K562 (cell line): ENCODE measurements around the gene ADGRA1. TPM values are rescaled to one million over a fixed set of nuclear protein-coding genes. Genes with fewer than 3 reads are reported as not detected.

ENCODE experiments used
- ATAC-seq: fragments of 200-7000 bp; cut with Tn5 transposase; 3 replicates; pipeline ENCODE4 v1.9.1; 2020; ENCODE audit warnings: moderate library complexity
- BruUV-seq: library from RNA; stranded (reverse); fragments of 400-500 nt; replicated peaks from 2 replicates; lab custom pipeline; 2021; lab: Mats Ljungman, UMichigan
- CTCF ChIA-PET: fragments of 300-600 bp; formaldehyde crosslinking; extraction: SDS; loops from one replicate; lab custom pipeline; 2021; ENCODE audit warnings: low intra/inter-chr PET ratio; lab: Yijun Ruan, JAX
- POLR2A ChIA-PET: fragments of 300-600, 350-650 bp; sonication (Branson Sonifier 250); formaldehyde crosslinking; extraction: SDS; loops from one replicate; lab custom pipeline; 2021; ENCODE audit warnings: antibody characterized with exemption, inconsistent platforms; lab: Yijun Ruan, JAX
- DNase-seq, 4 experiments: peaks; one replicate each; pipeline versions ENCODE4 v3.0.0 to v3.0.0-alpha.2; 2011 to 2018; ENCODE audit warnings: low spot score in 3 of 4, mixed read lengths in 3 of 4; ENCODE audit errors: extremely low read depth in 1 of 4
- FAIRE-seq: peaks from 2 replicates; lab custom pipeline; 2011; peaks lifted over from hg19 to GRCh38; lab: Jason Lieb, UNC
- H2AFZ ChIP-seq: 2 replicates; pipeline ENCODE4 v1.6.0; 2011; ENCODE audit warnings: low read depth, low read length, control low read depth, inconsistent platforms
- H3K27ac ChIP-seq: fragments of 200-600 bp; 3 replicates; pipeline ENCODE4 v1.8.0; 2011; ENCODE audit warnings: low read depth, mild to moderate bottlenecking, control low read depth, inconsistent platforms, low read length, moderate library complexity, mixed read lengths; ENCODE audit errors: extremely low read depth
- H3K27me3 ChIP-seq, 2 experiments: fragments of 300-600 bp in 1 of 2; 2 replicates in 1 of 2; 3 replicates in 1 of 2; pipeline versions ENCODE4 v1.6.0 to v1.8.0; 2011; ENCODE audit warnings: inconsistent platforms in 2 of 2, low read length in 2 of 2, mild to moderate bottlenecking in 1 of 2, mixed read lengths in 1 of 2, moderate library complexity in 1 of 2; ENCODE audit not compliant: control insufficient read depth in 2 of 2, insufficient read depth in 2 of 2
- H3K36me3 ChIP-seq: fragments of 300-600 bp; 3 replicates; pipeline ENCODE4 v1.8.0; 2011; ENCODE audit warnings: mild to moderate bottlenecking, low read length, inconsistent platforms; ENCODE audit not compliant: control insufficient read depth, insufficient read depth
- H3K4me1 ChIP-seq, 2 experiments: fragments of 200-600 bp in 1 of 2; replicated peaks in 1 of 2; 2 replicates in 1 of 2; 3 replicates in 1 of 2; pipeline versions ENCODE4 v1.5.1 to v1.8.0; 2011; ENCODE audit warnings: inconsistent platforms in 2 of 2, low read length in 2 of 2, mild to moderate bottlenecking in 1 of 2, mixed read lengths in 1 of 2, moderate library complexity in 1 of 2; ENCODE audit not compliant: control insufficient read depth in 2 of 2, insufficient read depth in 2 of 2
- H3K4me2 ChIP-seq: 2 replicates; pipeline ENCODE4 v1.6.1; 2011; ENCODE audit warnings: low read length, control low read depth, inconsistent platforms, mixed read lengths; ENCODE audit not compliant: insufficient read depth
- H3K4me3 ChIP-seq: fragments of 200-600 bp; sonication (generic), shearing (Covaris generic); 2 replicates; pipeline ENCODE4 v1.5.1; 2016; ENCODE audit warnings: control low read depth, inconsistent platforms
- H3K79me2 ChIP-seq: fragments of 200-600 bp; 3 replicates; pipeline ENCODE4 v1.8.0; 2011; ENCODE audit warnings: low read length, inconsistent platforms; ENCODE audit not compliant: control insufficient read depth, insufficient read depth
- H3K9ac ChIP-seq, 2 experiments: 2 replicates each; pipeline versions ENCODE4 v1.6.0 to v1.6.1; 2011; ENCODE audit warnings: low read depth in 2 of 2, low read length in 2 of 2, control low read depth in 1 of 2, inconsistent platforms in 1 of 2, mild to moderate bottlenecking in 1 of 2, mixed read lengths in 1 of 2; ENCODE audit not compliant: insufficient read depth in 1 of 2
- H3K9me1 ChIP-seq: one replicate; pipeline ENCODE4 v1.6.0; 2011; ENCODE audit warnings: inconsistent platforms, mild to moderate bottlenecking, low read length, moderate library complexity; ENCODE audit not compliant: control insufficient read depth, insufficient read depth
- H3K9me3 ChIP-seq: replicated peaks from 2 replicates; pipeline ENCODE4 v1.5.1; 2011; ENCODE audit warnings: low read depth, low read length, inconsistent platforms; ENCODE audit not compliant: control insufficient read depth, insufficient read depth
- H4K20me1 ChIP-seq: replicated peaks from 2 replicates; pipeline ENCODE4 v1.6.1; 2011; ENCODE audit warnings: low read length, inconsistent platforms, mixed read lengths; ENCODE audit not compliant: control insufficient read depth, insufficient read depth
- BCLAF1 ChIP-seq, 2 experiments: fragments of 450-650 bp in 1 of 2; IDR thresholded peaks; 2 replicates each; pipeline ENCODE4 v1.6.1; 2011 to 2017; ENCODE audit warnings: low read depth in 2 of 2, antibody characterized with exemption in 1 of 2, borderline replicate concordance in 1 of 2, low read length in 1 of 2, mild to moderate bottlenecking in 1 of 2, mixed read lengths in 1 of 2; ENCODE audit not compliant: control insufficient read depth in 1 of 2
- CBX2 ChIP-seq: fragments of 200-600 bp; sonication (generic); IDR thresholded peaks from one replicate; pipeline ENCODE4 v1.6.1; 2012; ENCODE audit warnings: mild to moderate bottlenecking, low read length, inconsistent platforms; ENCODE audit not compliant: insufficient read depth, poor library complexity, severe bottlenecking
- CTCFL ChIP-seq: IDR thresholded peaks from 2 replicates; pipeline ENCODE4 v1.6.1; 2011; ENCODE audit warnings: borderline replicate concordance, low read depth, mild to moderate bottlenecking, moderate library complexity, low read length; ENCODE audit not compliant: insufficient read depth, poor library complexity, severe bottlenecking
- HDAC1 ChIP-seq, 2 experiments: fragments of 450-650 bp; IDR thresholded peaks; 2 replicates each; pipeline ENCODE4 v1.6.1; 2016 to 2017; ENCODE audit warnings: inconsistent platforms in 1 of 2, mild to moderate bottlenecking in 1 of 2, moderate library complexity in 1 of 2
- HNRNPL ChIP-seq: fragments of 200-400 bp; formaldehyde crosslinking; IDR thresholded peaks from 2 replicates; pipeline ENCODE4 v1.6.1; 2017; ENCODE audit warnings: low read depth, mild to moderate bottlenecking, low read length
- ILK ChIP-seq: fragments of 450-650 bp; IDR thresholded peaks from 2 replicates; pipeline ENCODE4 v1.6.1; 2016; ENCODE audit warnings: missing genetic modification characterization, low read depth, mild to moderate bottlenecking, missing compliant biosample characterization, moderate library complexity, borderline replicate concordance
- KLF6 ChIP-seq: fragments of 250-450 bp; sonication (Bioruptor Pico); IDR thresholded peaks from 2 replicates; pipeline ENCODE4 v1.4.0; 2020; ENCODE audit warnings: mild to moderate bottlenecking, moderate library complexity, borderline replicate concordance
- L3MBTL2 ChIP-seq: fragments of 450-650 bp; IDR thresholded peaks from 2 replicates; pipeline ENCODE4 v1.6.1; 2016; ENCODE audit warnings: mild to moderate bottlenecking, moderate library complexity
- MEF2A ChIP-seq: IDR thresholded peaks from 2 replicates; pipeline ENCODE4 v1.6.1; 2011; ENCODE audit warnings: low read depth, mild to moderate bottlenecking, low read length, moderate library complexity; ENCODE audit not compliant: control insufficient read depth
- RNF219 ChIP-seq: fragments of 250-450 bp; sonication (Bioruptor Pico); IDR thresholded peaks from 2 replicates; pipeline ENCODE4 v1.5.0; 2022; ENCODE audit warnings: mild to moderate bottlenecking
- SAFB2 ChIP-seq: fragments of 200-400 bp; formaldehyde crosslinking; IDR thresholded peaks from 2 replicates; pipeline ENCODE4 v1.6.1; 2018; ENCODE audit warnings: borderline replicate concordance, low read length, low read depth, moderate library complexity; ENCODE audit not compliant: severe bottlenecking
- ZNF512 ChIP-seq: IDR thresholded peaks from 2 replicates; pipeline ENCODE4 v1.6.1; 2016; ENCODE audit warnings: missing genetic modification characterization, missing compliant biosample characterization
- WGBS: fragments of 100-300 bp; shearing (Covaris generic); methylation state at CpG from one replicate; pipeline ENCODE4 v1.1.6; 2016; ENCODE audit warnings: low coverage, mixed read lengths; ENCODE audit not compliant: insufficient coverage; ENCODE audit errors: missing lambda C conversion rate; 5-methylcytosine and 5-hydroxymethylcytosine counted together
- in situ Hi-C: fragments of 300-500 bp; cut with MboI; formaldehyde crosslinking; loops from 4 replicates; pipeline ENCODE4 v1.15.0; 2018; ENCODE audit warnings: inconsistent platforms, mixed read lengths
- intact Hi-C: fragments of 100-400 bp; cut with micrococcal nuclease; formaldehyde crosslinking; loops from 2 replicates; pipeline ENCODE4 v1.14.2; 2022
- polyA plus RNA-seq, 8 experiments: library from polyadenylated mRNA; depleted of rRNA in 4 of 8; stranded (reverse) in 5 of 8; unstranded in 3 of 8; fragments of >200 nt; fragmentation: Nextera tagmentation in 2 of 8; fragmentation: Illumina TruSeq in 1 of 8; extraction: Ambion mirVana in 2 of 8; extraction: Trizol in 1 of 8; gene quantifications; 2 replicates each; pipeline versions ENCODE4 v1.2.1 to v1.2.3, GENCODE V29; 2011 to 2014; ENCODE audit warnings: inconsistent platforms in 1 of 8, missing spikeins in 1 of 8
- total RNA-seq, 7 experiments: library from RNA; depleted of rRNA in 6 of 7; stranded (reverse); fragments of >200 nt in 6 of 7; fragmentation: Illumina TruSeq in 2 of 7; extraction: Trizol in 2 of 7; gene quantifications; 2 replicates each; pipeline versions ENCODE4 v1.2.1 to v1.2.3, GENCODE V29; 2011 to 2021; ENCODE audit warnings: low replicate concordance in 1 of 7

ADGRA1 gene
- total and polyA plus RNA-seq, 9 of the 15 experiments (the other 6 are each of a cell fraction or from before 2014, with no cell fraction given): not detected

GRCh38 chr10:133056001-133056400 is 31.7 kb upstream of the ADGRA1 start:
- no peak for FAIRE-seq
- TF ChIP-seq ZNF512 (tag): no peak
- TF ChIP-seq SAFB2: no peak
- TF ChIP-seq HDAC1 (IDR thresholded peaks at IDR 0.05): no peak
- TF ChIP-seq RNF219 (CRISPR knock-in tag): no peak
- no peak for TF ChIP-seq HNRNPL
- TF ChIP-seq BCLAF1 (IDR thresholded peaks at IDR 0.05; ENCODE audit: borderline replicate concordance in 1 of 2, control insufficient read depth in 1 of 2, low read depth in 2 of 2, low read length in 1 of 2): no peak
- no peak for TF ChIP-seq KLF6 (CRISPR knock-in tag)
- TF ChIP-seq CTCFL: no peak
- no peak for TF ChIP-seq ILK (tag)
- TF ChIP-seq CBX2: no peak
- no peak for TF ChIP-seq L3MBTL2
- no peak for TF ChIP-seq MEF2A

More at GRCh38 chr10:133056001-133056400, 31.7 kb upstream of the ADGRA1 start:
- no TSS peak for BruUV-seq
- Histone ChIP-seq H4K20me1 (no peaks in the 10 kb centered on the region), H3K9me3 (no peaks in the 10 kb centered on the region), H3K36me3 (no peaks in the 10 kb centered on the region), H3K4me2 (no peak overlapping the region), H3K27ac (no peak overlapping the region), H3K4me3 (no peak overlapping the region), H3K9ac (no peak overlapping the region), H3K27me3 (peaks cover 0 to 13% of the 10 kb centered on the region in 2 experiments; a peak in 1 of 5 replicates), H3K79me2 (no peaks in the 10 kb centered on the region), H3K9me1 (no peaks in the 10 kb centered on the region), H3K4me1 (no peaks in the 10 kb centered on the region; a peak in 1 of 5 replicates), H2AFZ (no peak overlapping the region)
- intact Hi-C loops (no loop called here), in situ Hi-C loops (no loop called here)
- 0% methylated on average over 10 of the region's 13 CpGs for WGBS
- CTCF ChIA-PET: no interaction called here
- POLR2A ChIA-PET: no interaction called here
- no peak for DNase-seq
- no peak for ATAC-seq
